OCI-LY3 (cell line): ENCODE measurements around the gene CHURC1.

Experiments used
- CTCF ChIP-seq: fragments of 200-600, 300-600 bp; sonication (generic); IDR thresholded peaks from 2 replicates; pipeline ENCODE4 v1.5.1; 2014; ENCODE audit warnings: antibody characterized with exemption, low read length, low read depth
- EZH2phosphoT487 ChIP-seq: fragments of 200-600 bp; shearing (Covaris generic); IDR thresholded peaks from 2 replicates; pipeline ENCODE4 v1.6.1; 2018; ENCODE audit warnings: antibody characterized with exemption, mixed run types, low read depth

GRCh38 chr14:64934338-64934929, 20.2 kb downstream of the CHURC1 start:
- TF ChIP-seq EZH2phosphoT487 (no peak), CTCF (no peak)
